Fibroblast of skin of right quadriceps (primary cell): Measurements from ENCODE around the gene HLTF.
"Not testable (repeated sequence)": the region's sequence is repeated elsewhere in the genome, so short reads cannot be mapped to it uniquely, and the experiment has no call there.

Experiments
- DNase-seq: peaks from one replicate; pipeline ENCODE4 v3.0.0-alpha.2; 2013

The HLTF gene

DNA sequence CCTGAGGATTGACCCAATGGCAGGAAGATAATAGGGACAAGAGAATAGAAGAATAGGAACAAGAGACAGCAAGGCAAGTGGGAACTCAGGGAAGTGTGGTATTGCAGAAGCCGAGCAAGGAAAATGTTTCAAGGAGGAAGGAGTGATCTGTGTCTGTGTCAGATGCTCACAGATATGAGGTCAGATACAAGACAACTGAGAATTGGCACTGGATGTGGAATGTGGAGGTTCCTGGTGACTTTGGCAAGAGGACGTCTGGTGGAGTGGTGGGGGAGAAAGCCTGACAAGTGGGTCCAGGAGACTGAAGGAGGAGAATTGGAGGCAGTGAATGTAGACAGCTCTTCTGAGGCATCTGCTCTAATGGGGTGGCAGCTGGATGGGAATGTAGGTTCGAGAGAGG, 70.9 kb downstream of the HLTF start:
- peak; percentile 42 for DNase-seq

DNA sequence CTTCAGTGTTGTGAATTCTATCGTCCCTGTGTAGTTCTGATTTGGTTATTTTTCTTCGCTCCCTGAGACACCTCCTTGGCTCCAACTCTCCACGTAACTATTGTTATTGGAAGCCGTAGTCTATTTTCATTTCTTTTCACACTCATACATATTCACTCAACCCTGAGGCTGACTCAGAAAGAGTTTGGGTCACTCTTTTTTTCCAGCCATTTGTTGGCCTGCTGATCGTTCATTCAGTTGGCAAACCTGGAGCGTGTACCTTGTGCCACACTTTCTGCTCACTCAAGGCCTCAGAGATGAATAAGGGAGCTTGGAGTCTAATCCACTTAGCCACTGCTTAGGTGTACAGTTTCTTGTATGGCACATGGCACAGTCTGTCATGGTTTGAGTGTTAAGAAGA, 72.6 kb downstream of the HLTF start:
- no peak for DNase-seq

DNA sequence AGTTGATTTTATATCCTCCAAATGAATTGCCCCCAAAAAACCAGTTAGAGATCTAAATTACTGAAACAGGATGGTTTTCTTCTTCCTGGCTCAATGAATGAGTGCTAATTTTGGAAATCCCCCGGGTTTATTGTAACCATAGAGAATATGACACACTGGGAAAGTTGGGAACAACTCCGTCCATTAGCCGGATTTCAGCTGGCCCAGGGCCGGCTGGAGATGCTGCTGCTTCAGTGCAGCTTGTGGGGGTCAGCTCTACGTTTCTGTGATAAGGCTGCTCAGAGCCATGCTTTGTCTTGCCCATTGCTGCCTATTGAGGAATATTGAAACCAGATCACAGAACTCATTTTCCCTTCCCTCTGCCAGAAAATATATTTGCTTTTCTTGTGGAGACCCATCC, 74.7 kb downstream of the HLTF start:
- no peak for DNase-seq

DNA sequence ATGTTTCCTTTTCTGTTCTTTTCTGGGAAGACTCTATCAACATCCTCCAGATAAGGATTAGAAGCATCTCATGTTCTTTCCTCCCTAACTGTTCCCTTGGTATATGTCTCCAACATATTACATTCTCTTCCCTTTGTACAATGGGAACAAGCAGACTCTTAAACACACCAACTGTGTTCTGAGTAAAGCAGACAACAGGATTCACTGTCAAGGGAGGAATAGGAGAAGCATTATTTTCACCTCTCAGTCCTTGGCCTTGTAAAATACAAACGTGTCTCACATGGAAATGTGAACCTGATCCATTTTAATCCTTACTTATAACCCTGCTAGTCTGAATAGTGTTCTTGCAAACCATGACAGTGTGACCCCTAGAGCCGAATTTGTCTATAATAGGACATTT, 75.4 kb downstream of the HLTF start:
- no peak for DNase-seq

DNA sequence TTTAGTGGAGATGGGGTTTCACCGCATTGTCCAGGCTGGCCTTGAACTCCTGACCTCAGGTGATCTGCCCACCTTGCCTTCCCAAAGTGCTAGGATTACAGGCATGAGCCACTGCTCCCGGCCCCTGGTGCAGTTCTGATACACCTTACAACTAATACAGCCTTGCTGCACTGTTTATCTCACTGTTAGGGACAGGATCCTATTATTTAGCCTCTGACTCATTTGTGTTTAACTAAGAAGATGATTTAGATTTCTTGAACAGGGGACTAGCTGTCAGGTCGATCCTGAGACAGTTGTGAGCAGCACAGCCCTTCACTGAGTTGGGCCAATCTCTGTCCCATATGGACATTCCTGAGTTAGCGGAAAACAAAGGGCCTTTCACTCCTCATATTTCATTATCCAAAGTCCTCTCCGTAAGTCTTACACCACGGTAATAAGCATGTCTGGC, 75.8 kb downstream of the HLTF start:
- DNase-seq: no peak

DNA sequence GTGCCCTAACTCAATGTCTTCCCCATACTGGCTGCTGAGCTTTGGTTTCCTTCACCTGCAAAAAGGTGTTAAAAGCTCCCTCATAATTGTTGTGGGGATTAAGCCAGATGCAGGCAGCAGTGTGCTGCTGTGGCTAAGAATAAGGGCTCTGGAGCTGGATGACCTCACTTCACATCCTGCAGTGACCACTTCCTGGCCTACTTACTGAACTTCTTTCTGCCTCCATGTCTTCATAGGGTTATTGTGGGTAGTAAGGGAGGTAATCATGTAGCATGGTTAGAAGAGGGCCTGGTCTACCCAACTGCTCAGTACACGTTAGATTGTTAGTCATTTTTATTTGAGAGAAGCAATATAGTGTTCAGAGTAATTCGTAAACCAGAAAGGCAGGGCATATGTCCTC, 76.6 kb downstream of the HLTF start:
- DNase-seq: no peak

DNA sequence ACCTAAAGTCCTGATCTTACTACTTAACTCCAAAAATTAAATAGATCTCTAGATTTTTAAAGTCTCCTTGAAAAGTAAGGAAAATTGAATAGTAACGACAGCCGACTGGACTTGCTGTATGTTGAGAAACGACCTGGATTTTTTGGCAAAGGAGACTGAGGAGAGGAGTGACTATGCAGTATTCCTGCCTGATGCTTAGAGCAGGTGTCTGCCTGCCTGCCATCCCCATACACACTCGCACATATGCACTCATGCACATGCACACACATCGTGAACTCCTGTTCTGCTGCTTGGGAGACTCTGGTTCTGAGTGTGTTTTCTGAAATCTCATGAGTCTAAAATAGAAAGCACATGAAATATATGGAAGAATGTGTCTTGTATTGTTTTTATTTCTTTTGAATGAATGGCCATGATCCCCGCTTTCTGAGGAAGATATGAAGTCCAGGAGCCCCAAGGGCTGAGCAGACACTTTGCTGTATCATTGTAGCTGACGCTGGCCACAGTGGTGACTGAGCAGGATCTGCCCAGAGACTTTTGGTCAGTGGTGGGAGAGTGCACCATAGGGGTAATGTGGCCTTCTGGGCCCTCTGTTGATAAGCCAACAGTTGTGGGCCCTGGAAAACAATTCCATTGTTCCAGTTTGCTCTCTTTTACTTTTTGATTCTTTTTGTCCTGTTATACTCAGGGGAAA, 78.6 kb downstream of the HLTF start:
- no peak for DNase-seq

DNA sequence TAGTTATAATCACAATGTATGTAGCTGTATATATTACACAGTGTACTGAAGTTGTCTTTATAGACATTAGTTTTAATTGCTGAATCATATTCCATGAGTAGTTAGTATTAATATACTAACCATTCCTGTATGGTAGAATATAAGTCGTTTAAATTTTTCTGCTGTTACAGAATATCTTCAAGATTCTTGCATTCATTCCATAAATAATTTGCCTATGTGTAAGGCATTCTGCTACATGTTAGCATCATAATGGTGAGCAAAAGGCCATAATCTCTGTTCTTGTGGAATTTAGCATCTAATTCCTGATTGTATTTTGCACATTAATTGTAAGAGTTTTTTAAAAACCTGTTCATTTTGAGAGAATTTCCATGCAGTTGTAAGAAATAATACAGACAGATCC, 80.9 kb downstream of the HLTF start:
- DNase-seq: peak; percentile 75

DNA sequence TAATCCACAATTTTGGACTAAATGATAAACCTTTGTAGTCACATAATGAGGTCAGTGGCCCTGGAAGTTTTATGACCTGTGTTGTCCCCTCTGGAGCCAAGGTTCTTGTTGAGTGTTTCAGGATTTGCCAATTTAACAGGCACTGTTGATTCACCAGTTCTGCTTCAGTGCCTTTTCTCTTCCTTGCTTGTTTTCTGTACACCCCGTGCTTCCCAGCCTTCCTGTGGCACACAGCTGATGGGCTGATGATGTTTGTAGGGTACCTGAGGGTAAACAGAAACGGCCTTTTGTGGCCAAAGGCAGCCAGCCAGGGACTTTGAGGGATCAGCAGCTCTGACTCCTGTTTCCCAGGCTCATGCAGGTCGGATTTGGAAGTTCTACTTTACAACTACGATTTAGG, 81.7 kb downstream of the HLTF start:
- peak; percentile 28 for DNase-seq

DNA sequence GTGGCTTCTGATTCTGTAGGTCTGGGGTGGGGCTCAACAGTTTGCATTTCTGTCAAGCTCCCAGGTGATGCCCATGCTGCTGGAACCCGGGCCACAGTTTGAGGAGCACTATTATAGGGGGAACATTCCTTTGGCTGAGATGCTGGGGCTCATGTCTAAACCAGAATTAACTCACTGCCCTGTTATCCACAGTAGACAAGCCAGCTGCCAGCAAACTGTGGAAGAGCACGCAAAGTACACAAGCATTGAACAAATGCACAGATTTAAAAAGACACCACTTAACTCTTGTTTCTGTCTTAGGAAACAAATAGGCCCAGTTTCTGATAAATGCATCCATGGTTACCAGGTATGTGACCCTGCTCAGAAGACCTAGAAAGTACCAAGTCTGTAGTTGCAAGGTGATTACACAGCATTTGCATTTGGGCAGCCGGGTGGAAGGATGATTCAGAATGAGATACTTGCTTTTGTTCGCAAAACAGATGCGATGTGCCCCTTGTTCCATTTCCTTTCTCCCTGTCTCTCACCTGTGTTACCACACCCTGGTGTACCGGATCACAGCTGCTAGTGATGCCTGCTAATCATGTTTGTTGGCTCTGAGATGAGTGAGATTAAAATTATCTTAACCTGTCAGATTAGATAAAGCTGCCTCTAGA, 82.6 kb downstream of the HLTF start:
- DNase-seq: no peak

DNA sequence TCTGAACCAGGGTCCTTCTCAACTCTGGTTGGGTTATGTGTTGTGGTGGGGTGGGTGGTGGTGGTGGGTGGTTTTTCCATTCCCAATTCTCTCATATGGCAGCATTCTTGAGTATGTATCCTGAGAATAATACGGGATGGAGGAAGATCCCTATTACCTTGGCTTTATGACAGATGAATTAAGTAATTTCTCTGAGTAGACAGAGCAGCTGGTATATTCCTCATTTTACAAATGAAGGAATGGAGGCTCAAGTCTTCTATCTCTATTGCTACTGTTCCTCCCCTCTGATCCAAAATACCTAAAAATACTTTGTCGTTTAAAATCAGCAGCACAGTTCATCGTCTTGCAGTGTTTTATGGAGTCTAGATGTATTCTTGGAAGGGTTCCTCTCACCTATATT, 84.6 kb downstream of the HLTF start:
- no peak for DNase-seq

DNA sequence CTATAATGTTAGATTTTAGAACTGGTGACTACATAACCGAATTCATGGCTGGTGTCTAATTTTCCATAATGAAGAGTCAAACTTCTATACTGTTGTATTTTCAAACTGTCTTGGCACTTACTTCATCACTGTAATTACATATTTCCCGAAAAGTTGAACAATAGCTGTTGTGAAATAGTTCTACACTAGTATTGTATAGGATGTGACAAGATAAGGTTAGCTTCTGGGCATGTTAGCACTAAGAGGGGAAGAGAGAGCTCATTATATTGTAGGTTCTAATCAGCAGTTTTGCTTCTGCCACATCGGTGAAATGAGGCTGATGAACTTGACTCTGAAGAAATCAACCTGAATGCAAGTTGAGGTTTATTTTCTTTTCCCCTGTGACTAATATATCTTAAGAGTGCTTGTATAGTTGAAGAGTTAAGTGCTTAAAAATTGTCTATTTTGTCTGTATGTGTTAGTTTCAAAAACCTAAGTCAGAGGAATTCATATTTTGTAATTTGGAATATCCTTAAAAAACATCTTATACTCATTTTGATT, 86.1 kb downstream of the HLTF start:
- DNase-seq: no peak

DNA sequence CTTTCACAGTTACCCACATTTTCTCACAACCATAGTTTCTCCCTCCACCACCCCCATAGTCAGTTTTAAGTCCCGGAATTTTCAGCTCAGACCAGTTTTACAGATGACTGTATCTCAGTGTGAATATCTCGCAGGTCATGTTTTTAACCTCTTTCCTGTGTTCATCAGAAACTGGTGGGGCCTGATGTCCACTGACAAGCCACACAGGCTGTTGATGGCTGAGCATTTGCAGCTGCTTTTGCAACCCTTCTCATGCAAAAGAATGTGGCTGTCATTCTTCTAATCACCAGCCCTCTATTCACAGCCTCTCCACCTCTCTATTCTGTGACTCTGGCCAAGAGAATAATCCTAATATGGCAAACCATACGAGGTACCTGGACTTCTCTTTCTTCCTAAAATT, 86.5 kb downstream of the HLTF start:
- DNase-seq: no peak

DNA sequence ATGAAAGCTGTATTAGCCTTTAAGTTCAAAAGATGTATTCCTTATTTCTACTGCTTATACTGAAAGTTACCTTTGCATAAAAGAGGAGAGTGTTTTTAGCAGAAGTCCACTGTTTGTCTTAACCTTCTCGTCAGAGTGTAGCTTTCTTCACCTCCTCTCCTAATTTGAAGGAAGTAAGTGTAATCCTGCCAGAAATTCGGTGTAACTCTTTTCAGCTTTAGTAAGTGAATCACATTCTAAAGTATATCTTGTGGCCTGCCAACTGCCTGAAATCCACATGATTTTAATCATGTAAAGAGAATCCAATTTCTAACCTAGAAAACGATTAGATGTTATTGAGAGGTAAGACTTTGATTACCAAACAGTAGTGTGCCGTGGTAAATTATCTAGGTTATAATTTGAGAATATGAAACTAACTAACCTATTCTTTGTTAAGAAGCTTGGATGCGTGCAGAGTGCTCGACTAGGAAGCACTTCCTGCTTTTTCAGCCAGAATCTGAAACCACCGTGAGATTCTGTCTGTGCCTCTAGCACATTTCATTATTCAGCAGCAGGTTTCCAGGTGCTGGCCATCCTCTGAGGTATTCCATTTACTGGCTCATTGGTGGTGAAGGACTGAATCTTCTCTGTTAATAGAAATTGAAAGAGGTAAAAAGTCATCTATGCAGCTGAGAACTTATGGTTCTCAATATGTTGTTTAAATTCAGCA, 87.5 kb downstream of the HLTF start:
- no peak for DNase-seq

DNA sequence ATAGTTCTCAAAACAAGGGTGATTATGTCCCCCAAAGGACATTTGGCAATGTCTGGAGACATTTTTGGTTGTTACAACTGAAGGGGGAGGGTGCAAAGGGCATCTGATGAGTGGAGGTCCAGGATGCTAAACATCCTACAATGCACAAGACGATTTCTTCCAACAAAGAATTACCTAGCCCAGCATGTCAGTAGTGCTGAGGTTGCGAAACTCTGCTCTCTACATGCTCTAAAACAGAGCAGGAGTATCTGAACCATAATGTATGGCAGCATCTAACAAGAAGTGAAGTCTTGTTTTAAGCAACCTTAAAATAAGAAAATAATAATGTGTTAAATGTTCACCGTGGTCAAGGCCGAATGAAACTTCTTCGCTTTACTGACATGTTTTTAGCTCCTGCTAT, 88.0 kb downstream of the HLTF start:
- DNase-seq: no peak

DNA sequence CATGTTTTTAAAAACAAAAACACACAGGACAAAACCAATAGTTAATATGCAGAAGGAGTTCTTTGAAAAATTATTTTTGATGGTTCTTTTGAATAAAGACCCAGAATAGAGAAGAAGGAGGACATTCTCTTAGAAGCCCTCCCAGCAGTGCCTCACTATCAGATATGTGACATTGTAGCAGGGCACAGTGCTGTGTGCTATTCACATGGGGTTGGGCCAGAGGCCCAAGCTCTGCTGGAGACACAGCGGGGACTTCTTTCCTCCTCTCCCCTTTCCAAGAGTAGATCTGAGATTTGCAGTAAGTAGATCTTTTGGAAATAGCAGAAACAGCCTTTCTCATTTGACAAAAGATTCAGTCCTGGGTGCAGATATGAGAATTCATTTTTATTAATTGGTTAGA, 88.7 kb downstream of the HLTF start:
- no peak for DNase-seq

DNA sequence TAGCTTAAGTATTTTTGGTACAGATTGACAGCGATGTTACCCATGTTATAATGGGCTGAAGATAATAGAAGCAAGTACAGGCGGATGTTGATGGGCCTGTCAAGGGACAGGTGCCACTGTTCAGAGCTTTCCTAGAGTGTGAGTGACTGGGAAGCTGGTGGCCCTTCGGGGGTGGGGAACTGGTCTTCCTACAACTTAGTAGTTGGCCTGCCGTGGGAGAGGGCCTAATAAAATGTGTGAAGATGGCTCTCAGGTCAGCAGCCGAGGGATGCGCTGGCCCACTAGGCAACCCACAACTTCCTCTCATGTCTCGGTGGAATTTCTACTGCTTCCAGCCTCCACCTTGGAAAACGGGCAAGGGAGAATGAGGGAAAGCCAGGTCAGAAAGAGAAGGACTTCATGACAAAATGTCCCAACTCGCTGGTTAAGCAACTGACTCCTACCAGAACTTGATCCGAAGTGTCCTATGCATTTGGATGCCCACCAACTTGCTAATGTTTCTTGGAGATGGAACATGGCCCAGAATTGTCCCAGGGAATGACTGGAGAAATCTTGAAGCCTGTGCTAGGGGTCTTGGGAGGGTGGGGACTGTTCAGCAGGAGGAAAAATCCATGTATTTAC, 93.6 kb downstream of the HLTF start:
- DNase-seq: no peak

DNA sequence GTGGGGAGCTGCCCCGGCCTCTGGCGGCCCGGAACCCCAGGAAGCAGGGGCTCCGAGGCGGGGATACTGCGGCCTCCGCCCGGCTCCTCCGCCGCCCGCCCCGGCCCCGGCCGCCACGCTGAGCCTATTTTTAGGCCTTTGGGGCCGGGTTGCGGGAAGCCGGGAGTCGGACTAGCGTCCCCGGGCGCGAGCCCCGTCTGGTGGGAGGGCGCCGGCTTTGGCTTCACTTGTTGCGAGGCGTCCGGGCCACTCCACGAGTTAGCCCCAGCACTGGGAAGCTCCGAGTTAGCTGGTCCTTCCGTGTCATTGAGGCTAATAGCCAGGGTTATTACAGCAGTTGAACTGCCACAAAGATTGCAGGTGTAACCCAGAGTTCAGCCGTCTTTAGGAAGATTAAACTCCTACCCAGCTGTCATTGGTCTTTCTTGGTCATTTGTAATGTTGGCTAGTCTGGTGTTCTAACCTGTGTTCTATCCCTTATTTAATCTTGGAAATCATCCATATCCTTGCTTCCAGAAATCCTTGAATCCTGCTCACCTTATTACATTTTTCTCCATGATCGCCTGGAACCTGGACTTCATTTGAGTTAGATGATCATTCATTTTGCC, 94.2 kb downstream of the HLTF start:
- peak; percentile 34 for DNase-seq

DNA sequence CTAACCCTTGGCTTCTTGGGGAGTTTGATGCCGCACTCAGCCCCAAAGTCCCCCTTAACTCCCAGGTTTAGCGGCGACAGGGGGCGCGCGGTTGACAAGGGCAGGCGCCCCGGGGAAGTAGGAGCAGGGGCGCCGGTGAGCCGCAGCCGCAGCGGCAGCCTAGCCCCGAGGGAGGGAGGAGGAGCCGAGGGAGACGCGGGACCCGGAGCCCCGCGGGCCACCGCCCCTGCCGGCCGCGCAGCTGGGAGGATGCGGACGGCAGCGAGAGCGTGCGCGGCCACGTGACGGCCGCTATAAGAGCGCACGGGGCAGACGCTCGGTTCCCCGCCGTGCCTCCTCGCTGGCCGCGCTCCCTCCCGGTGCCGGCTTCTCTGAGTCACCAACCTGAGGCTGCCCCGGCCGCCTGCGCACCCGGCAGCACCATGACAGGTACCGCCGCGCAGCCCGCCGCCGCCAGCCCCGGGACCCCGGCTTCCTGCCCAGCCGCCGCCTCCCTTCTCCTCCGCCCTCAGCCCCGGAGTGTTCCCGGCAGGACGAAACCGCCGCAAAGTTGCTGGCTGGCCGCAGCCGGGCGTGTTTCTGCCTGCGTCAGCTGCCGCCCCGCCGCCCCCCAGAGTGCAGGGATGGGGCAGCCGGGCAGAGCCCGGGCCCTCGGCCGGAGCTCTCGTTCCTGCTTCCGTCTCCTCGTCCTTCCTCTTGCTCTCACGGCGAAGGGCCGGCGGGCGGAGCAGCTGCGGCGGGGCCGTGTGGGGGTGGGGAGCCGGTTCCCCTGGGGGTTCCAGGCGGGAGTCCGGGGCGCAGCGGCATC, 94.9 kb downstream of the HLTF start, which contains the start of gene GYG1:
Gene GYG1, plus strand, starts transcription at position 322 of the 808 bp plus-strand sequence. Its CDS starts 101 bp downstream, at position 423.
- peak; percentile 79 for DNase-seq

DNA sequence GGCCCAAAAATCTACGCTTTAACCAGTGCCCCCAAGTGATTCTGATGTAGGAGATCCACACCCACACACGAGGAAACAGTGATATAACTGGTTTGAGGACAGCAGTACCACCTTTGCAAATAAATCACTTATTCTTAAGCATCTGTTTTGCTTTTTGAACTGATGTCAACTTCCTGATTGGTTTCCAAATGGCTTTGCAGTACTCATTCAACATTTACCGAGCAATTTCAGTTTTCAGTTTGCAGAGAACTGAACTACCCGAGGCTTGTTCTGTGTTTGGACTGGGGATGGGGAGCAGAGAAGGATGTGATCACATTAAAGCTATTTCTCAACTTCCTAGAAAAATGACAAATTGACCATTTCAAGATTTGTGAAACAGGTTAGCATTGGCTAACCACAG, 96.1 kb downstream of the HLTF start:
- no peak for DNase-seq

DNA sequence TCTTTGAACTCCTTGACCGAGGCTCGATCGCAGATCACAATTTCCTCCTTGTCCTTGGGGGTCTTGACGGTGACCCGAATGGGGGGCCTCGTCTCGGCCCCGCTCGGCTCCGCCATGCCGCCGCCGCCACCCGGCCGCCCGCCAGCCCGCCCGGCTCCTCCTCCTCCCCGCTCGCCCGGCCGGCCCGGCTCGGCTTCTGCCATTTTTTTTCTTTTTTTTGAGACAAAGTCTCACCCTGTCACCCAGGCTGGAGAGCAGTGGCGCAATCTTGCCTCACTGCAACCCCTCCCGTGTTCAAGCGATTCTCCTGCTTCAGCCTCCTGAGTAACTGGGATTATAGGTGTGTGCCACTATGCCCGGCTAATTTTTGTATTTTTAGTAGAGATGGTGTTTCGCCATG, 98.8 kb downstream of the HLTF start:
- DNase-seq: not testable (repeated sequence)

DNA sequence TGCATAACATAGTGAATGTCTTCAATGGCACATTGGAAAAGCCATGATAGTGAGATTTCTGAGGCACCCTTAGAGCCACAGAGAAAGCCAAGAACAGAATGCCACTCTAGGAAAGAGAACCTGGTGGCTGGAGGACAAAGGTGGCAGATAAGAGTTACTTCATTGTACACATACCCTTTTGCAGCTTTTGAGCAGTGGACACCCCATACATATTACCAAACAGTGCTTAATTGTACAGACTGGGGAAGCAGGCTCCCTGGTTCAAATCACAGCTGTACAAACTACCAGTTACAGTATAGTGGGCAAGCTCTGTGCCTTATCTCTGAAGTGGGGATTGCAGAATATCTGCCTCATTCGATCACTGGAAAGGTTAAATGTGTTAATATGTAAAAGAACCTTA, 105.1 kb downstream of the HLTF start:
- no peak for DNase-seq
